ENCODE results near the gene STYXL1.

- no peak for TF ChIP-seq REST (IDR thresholded peaks at IDR 0.05; ENCODE audit: insufficient read depth in 1 of 2, low read depth in 2 of 2, low read length in 2 of 2)
- no peak for TF ChIP-seq POLR2AphosphoS5 (IDR thresholded peaks at IDR 0.05; ENCODE audit: low read depth, low read length)
- no peak for TF ChIP-seq SIN3A (IDR thresholded peaks at IDR 0.05; ENCODE audit: borderline replicate concordance, insufficient read depth, low read length)
- TF ChIP-seq TAF1 (IDR thresholded peaks at IDR 0.05; ENCODE audit: borderline replicate concordance, insufficient read depth, low read length): no peak
Measured at GRCh38 chr7:75966190-75966961, 81.4 kb downstream of the STYXL1 start.
